Measurements from ENCODE around the gene TVP23B.
"Not testable (repeated sequence)": the region's sequence is repeated elsewhere in the genome, so short reads cannot be mapped to it uniquely, and the experiment has no call there.

DNA sequence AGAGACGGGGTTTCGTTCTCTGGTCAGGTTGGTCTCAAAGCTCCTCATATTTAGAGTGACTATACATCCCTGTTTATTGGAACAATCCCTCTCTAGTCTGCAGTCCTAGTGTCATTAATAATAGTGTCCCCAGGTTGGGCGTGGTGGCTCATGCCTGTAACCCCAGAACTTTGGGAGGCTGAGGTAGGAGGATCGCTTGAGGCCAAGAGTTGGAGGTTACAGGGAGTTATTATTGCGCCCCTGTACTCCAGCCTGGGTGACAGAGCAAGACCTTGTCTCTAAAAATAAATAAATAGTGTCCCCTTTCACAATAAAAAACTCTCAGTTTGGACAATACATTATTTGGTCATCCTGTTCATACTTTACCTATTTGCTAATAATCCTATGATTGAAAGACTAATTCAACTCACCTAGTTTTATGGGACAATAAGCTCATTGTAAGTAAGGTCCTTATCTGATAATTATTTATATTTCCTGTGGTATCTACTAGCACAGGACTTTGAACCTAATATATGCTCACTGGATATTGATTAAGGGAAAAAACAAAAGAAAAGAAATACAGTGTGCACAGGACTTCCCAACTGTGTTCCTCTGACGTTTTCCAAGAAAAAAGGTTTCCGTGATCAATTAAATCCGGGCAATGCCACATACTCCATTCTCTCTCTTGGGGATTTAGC lies 23.5 kb upstream of the TVP23B start:
- not testable (repeated sequence) for TF ChIP-seq CTCF, POLR2A (IDR thresholded peaks at IDR 0.05)

All from testis (tissue), 2 donors.